Karpas-422 (cell line): ENCODE measurements around the gene CSF3. TPM values are rescaled to one million over a fixed set of nuclear protein-coding genes. Genes with fewer than 3 reads are reported as not detected.

Experiments used
- DNase-seq: peaks from one replicate; pipeline ENCODE4 v3.0.0-alpha.2; 2015
- H2AFZ ChIP-seq: fragments of 200-600 bp; sonication (generic); 2 replicates; pipeline ENCODE4 v1.6.1; 2014; ENCODE audit warnings: antibody characterized with exemption, low read length, mixed read lengths
- H3K27ac ChIP-seq: fragments of 200-600 bp; sonication (generic); 2 replicates; pipeline ENCODE4 v1.5.1; 2014; ENCODE audit warnings: mild to moderate bottlenecking, low read length, moderate library complexity
- H3K27me3 ChIP-seq: fragments of 200-600 bp; sonication (generic); 2 replicates; pipeline ENCODE4 v1.6.1; 2014; ENCODE audit warnings: low read length, mixed read lengths
- H3K36me3 ChIP-seq: fragments of 200-600 bp; sonication (generic); 2 replicates; pipeline ENCODE4 v1.6.1; 2014; ENCODE audit warnings: low read length, mixed read lengths; ENCODE audit not compliant: insufficient read depth
- H3K4me1 ChIP-seq: fragments of 200-600 bp; sonication (generic); 2 replicates; pipeline ENCODE4 v1.6.1; 2014; ENCODE audit warnings: mild to moderate bottlenecking, low read length, mixed read lengths
- H3K4me2 ChIP-seq: fragments of 200-600 bp; sonication (generic); 2 replicates; pipeline ENCODE4 v1.6.1; 2014; ENCODE audit warnings: low read length, low read depth, mild to moderate bottlenecking; ENCODE audit not compliant: poor library complexity, severe bottlenecking
- H3K4me3 ChIP-seq: fragments of 200-600 bp; sonication (generic); 2 replicates; pipeline ENCODE4 v1.5.1; 2014; ENCODE audit warnings: mild to moderate bottlenecking, antibody characterized with exemption, low read length, mixed read lengths
- H3K79me2 ChIP-seq: fragments of 200-600 bp; sonication (generic); 2 replicates; pipeline ENCODE4 v1.6.1; 2014; ENCODE audit warnings: mild to moderate bottlenecking, low read length, mixed read lengths
- H3K9ac ChIP-seq: fragments of 200-600 bp; sonication (generic); 2 replicates; pipeline ENCODE4 v1.6.0; 2014; ENCODE audit warnings: low read length
- H3K9me2 ChIP-seq: fragments of 200-600 bp; sonication (generic), shearing (Covaris generic); replicated peaks from 2 replicates; pipeline ENCODE4 v1.6.0; 2014; ENCODE audit warnings: mild to moderate bottlenecking, low read length, moderate library complexity; ENCODE audit not compliant: insufficient read depth
- H3K9me3 ChIP-seq: fragments of 300-700, 200-600 bp; sonication (generic); 2 replicates; pipeline ENCODE4 v1.6.1; 2014; ENCODE audit warnings: low read length, mixed read lengths
- H4K20me1 ChIP-seq: fragments of 200-600 bp; sonication (generic); 2 replicates; pipeline ENCODE4 v1.6.1; 2014; ENCODE audit warnings: mild to moderate bottlenecking, antibody characterized with exemption, low read length, low read depth; ENCODE audit not compliant: insufficient read depth
- total RNA-seq: library from RNA; depleted of rRNA; stranded (reverse); fragments of >200 nt; shearing (Covaris generic); gene quantifications from 2 replicates; pipeline ENCODE4 v1.2.3, GENCODE V29; 2014; ENCODE audit warnings: low replicate concordance

Gene CSF3
- total RNA-seq, 1 experiment from 2014 or later: not detected

DNA sequence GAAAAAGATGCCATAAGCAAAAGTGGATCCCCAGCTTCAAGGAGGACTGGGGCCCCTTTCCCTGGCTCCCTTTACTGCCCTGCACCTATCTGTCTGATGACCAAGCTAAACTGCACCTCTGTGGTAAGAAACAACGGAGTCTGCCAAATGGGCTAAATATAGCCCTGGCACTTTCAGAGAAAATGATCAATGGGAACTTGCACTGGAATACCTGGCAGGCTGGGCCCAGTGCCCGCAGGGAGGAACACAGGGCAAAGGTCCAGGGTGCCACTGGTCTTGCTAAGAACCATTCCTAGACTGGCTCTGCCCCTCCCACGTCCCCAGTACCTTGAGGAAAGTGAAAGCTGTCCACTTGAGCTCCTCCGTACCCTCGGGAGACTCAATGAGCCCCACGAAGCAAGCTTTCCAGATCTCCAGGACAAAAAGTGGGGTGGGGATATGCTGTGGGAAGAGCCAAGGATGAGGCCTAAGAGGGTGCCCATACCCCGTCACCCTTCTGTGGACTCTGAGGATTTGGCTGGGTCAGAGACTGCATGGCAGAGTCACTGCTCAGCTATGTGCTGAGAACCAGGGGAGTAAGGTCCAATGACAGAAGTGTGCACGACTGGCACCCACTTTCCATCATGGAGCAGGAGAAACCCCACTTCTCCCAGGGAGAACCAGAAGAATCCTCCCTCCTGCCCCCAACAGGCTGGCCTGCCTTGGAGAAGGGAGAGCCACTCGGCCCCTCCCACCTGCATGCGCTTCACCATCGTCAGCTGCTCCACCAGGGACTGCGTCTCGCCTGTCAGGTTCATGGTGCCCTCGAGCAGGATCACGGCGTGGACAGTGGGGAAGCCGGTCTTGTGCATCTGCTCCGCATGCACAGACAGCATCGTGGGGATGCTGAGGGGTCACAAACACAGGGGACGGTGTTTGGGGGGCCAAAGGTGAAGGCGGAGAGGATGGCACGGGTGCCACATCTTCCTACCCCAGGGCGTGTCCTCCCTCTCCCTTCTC lies 17.4 kb downstream of the CSF3 start:
- H3K9me2 ChIP-seq: no peaks in the 10 kb centered on the region
- no peak overlapping the region for H3K27ac ChIP-seq
- DNase-seq: no peak
- H3K4me2 ChIP-seq: no peak overlapping the region
- H3K9me3 ChIP-seq: no peaks in the 10 kb centered on the region
- H3K79me2 ChIP-seq: no peaks in the 10 kb centered on the region
- H2AFZ ChIP-seq: no peak overlapping the region
- no peak overlapping the region for H3K9ac ChIP-seq
- H3K27me3 ChIP-seq: no peaks in the 10 kb centered on the region
- no peak overlapping the region for H3K4me3 ChIP-seq
- peaks cover 5% of the 10 kb centered on the region for H3K4me1 ChIP-seq
- no peaks in the 10 kb centered on the region for H4K20me1 ChIP-seq
- H3K36me3 ChIP-seq: peaks cover 8% of the 10 kb centered on the region; the same call in 1 of the 2 replicates

DNA sequence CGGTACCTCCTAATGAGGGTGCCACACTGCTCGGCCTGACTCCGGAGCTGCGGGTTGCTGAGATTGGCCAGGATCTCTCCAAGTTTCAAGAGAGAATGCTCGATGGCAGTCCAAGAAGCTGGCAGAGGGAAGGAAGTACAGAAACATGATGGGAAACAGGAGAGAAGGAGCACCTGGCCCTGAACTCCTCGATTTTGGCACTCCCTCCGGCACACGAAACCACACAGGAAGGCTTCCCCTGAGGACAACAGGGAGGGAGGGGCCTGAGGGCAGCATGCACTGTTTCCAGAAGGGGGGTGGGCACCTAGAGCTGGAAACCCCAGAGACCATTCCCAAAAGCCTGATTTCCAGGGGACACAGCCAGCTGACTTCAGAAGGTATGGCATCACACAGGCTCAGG lies 18.1 kb downstream of the CSF3 start:
- Histone ChIP-seq H3K4me2 (no peak overlapping the region), H3K4me3 (no peak overlapping the region), H3K79me2 (no peaks in the 10 kb centered on the region), H3K9me3 (no peaks in the 10 kb centered on the region), H3K4me1 (peaks cover 5% of the 10 kb centered on the region), H4K20me1 (no peaks in the 10 kb centered on the region), H2AFZ (no peak overlapping the region), H3K27ac (no peak overlapping the region), H3K9me2 (no peaks in the 10 kb centered on the region), H3K27me3 (no peaks in the 10 kb centered on the region), H3K9ac (no peak overlapping the region), H3K36me3 (peaks cover 8% of the 10 kb centered on the region; the same call in 1 of the 2 replicates)
- no peak for DNase-seq

DNA sequence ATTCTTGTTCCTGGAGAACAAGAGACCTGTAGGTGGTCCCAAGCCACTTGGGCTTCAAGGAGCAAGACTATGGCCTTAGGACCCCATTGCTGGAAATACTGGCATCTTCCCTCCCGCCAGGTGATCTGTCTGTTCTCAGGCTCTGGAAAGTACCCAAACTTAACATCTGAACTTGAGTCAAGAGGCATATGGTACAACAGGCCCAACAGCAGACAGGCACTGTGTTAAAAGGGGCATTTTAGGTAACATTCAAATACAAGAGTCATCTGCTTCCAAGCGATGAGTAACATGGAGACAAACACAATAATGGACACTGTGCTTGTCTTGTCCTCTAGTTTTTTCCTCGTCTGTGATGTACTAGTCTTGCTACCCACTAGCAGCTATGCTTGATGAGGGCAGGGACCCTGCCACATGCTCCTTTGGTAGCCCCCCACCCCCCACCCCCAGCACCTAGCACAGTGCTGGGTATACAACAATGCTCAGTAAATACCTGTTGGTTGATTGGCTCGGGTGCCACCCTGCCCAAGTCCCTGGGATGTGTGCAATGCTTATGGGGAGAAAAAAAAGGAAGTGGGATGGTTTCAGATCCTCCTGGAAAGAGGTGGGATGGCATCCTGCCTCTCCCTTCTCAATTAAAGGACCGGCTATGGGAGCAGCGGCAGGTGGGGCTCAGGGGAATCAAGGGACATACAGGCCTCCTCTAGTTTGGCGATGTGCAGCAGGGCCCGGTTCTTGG lies 19.4 kb downstream of the CSF3 start:
- Histone ChIP-seq H3K9ac (no peak overlapping the region), H3K79me2 (no peaks in the 10 kb centered on the region), H3K4me2 (no peak overlapping the region), H3K27me3 (no peaks in the 10 kb centered on the region), H2AFZ (no peak overlapping the region), H4K20me1 (no peaks in the 10 kb centered on the region), H3K36me3 (peaks cover 6% of the 10 kb centered on the region; the same call in 1 of the 2 replicates), H3K27ac (no peak overlapping the region), H3K9me2 (no peaks in the 10 kb centered on the region), H3K4me1 (peaks cover 5% of the 10 kb centered on the region), H3K9me3 (no peaks in the 10 kb centered on the region), H3K4me3 (no peak overlapping the region)
- no peak for DNase-seq

DNA sequence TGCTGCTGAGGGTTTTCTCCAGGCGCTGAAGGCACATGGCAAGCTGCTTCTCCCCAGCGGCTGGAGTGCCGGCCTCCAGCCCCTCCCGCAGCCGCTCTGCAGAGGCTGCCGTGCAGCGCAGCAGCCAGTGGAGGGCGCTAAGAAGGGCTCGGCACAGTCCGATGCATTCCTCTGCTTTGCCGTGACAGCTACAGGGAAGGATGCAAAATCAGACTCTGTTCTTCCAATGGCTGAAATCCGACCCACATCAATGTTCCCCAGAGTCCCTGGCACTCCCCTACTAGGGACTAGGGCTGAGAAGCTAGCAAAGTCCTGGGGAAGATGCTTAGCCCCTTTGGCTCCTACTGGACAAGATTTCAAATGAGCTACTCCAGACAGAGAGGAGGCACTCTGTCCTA lies 19.9 kb downstream of the CSF3 start:
- no peak overlapping the region for H2AFZ ChIP-seq
- H3K9me3 ChIP-seq: no peaks in the 10 kb centered on the region
- peaks cover 4% of the 10 kb centered on the region; the same call in 1 of the 2 replicates for H3K36me3 ChIP-seq
- H3K4me2 ChIP-seq: no peak overlapping the region
- H3K27ac ChIP-seq: no peak overlapping the region
- no peak overlapping the region; the same call in 1 of the 2 replicates for H3K9ac ChIP-seq
- H3K79me2 ChIP-seq: no peaks in the 10 kb centered on the region
- peak; percentile 86 for DNase-seq
- H3K4me3 ChIP-seq: no peak overlapping the region
- no peaks in the 10 kb centered on the region for H4K20me1 ChIP-seq
- no peaks in the 10 kb centered on the region for H3K9me2 ChIP-seq
- H3K4me1 ChIP-seq: peaks cover 5% of the 10 kb centered on the region
- H3K27me3 ChIP-seq: no peaks in the 10 kb centered on the region

DNA sequence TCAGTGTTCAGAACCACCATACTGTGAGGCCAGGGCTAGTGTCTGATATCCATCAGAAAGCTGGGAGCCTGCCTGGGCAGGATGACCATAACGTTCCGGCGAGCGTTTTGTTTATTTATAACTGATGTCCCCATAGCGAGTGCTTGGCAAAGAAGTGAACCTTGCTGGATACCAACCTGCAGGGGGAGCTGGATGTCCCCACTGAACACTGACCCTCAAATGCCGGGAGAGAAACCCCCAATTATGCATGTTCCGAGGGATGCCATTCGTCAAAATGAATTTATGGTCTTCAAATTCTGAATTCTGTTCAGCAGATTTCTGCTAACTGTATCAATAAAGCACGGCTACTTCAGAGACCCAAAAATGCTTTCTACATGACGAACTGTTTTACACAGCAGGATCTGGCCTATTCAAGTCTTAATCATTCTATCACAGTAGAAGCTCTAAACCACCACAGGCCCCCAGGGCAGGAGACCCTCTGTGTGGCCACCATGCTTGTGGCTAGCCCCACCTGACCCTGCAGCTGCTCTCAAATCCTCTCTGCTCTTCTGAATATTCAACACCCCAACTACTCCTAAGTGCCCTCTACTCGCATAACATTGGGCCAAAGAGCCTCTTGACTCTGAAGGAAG lies 23.8 kb downstream of the CSF3 start:
- no peak overlapping the region for H3K9ac ChIP-seq

DNA sequence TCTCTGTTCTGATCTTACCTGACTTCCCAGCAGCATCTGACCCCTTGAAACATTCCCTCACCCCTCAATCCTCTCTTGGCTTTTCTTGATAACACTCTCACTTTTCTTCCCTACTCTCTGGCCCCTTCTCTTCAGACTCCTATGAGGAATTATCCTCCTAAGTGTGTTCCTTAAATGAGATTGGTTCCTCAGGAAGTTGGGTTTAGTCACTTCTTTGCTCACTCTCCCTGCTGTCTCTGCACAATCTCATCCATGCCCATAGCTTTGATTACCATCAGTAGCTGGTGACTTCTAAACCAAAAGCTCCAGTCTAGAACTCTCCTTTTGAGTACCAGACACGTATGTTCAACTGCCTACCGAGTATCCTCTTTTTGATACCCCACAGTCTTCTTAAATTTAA lies 26.0 kb downstream of the CSF3 start:
- Histone ChIP-seq H3K27ac (no peak overlapping the region), H3K9me2 (no peaks in the 10 kb centered on the region), H3K4me2 (no peak overlapping the region), H2AFZ (no peak overlapping the region), H4K20me1 (no peaks in the 10 kb centered on the region), H3K9me3 (no peaks in the 10 kb centered on the region), H3K4me1 (no peaks in the 10 kb centered on the region), H3K9ac (no peak overlapping the region), H3K4me3 (no peak overlapping the region), H3K27me3 (no peaks in the 10 kb centered on the region), H3K79me2 (no peaks in the 10 kb centered on the region), H3K36me3 (no peaks in the 10 kb centered on the region)
- DNase-seq: peak; percentile 29

More for the DNA sequence above, 23.8 kb downstream of the CSF3 start:
- no peaks in the 10 kb centered on the region for H3K9me2 ChIP-seq
- DNase-seq: no peak
- H3K36me3 ChIP-seq: peaks cover 4% of the 10 kb centered on the region; the same call in 1 of the 2 replicates
- H3K27ac ChIP-seq: no peak overlapping the region
- no peaks in the 10 kb centered on the region for H3K79me2 ChIP-seq
- H3K4me1 ChIP-seq: peaks cover 5% of the 10 kb centered on the region
- no peak overlapping the region for H2AFZ ChIP-seq
- H3K27me3 ChIP-seq: no peaks in the 10 kb centered on the region
- H3K9me3 ChIP-seq: no peaks in the 10 kb centered on the region
- H4K20me1 ChIP-seq: no peaks in the 10 kb centered on the region
- no peak overlapping the region for H3K4me3 ChIP-seq
- no peak overlapping the region for H3K4me2 ChIP-seq

DNA sequence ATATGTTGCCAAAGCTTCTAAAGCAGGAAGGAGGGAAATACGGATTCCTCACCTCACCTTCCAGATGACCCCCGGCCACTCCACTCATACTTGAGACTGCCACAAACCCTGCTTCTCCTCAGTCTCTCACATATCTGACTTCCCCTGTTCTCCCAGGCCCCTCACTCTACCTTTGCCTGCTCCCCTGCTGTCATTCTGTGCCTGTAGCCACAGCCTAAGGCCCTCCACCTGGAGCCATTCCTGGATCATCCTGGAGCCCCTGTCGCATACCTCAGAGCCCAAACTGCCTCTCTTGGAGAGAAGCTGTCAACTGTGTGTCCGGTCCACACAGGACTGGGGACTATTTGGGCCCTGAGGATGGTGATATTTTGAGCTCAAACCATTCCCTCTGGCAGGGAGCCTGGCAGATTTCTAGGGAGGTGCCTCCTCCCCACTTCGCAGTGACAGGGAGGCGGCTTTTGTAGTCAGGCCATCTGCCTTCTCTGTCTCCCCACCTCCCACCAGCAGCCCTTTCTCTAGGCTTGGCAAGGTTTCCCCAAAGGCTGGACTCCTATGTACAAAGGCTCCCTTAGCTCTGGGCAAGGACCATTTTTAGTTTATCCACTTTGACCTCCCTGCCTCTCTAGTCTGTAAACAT lies 41.3 kb downstream of the CSF3 start:
- Histone ChIP-seq H3K79me2 (peaks cover 12% of the 10 kb centered on the region), H3K36me3 (no peaks in the 10 kb centered on the region), H3K9me3 (no peaks in the 10 kb centered on the region), H3K27me3 (no peaks in the 10 kb centered on the region), H3K4me3 (no peak overlapping the region), H3K4me2 (no peak overlapping the region), H3K4me1 (peaks cover 12% of the 10 kb centered on the region), H3K9me2 (no peaks in the 10 kb centered on the region), H3K9ac (no peak overlapping the region), H2AFZ (no peak overlapping the region), H4K20me1 (no peaks in the 10 kb centered on the region), H3K27ac (no peak overlapping the region)
- peak; percentile 32 for DNase-seq
